ENCODE measurements around the gene ADAM33. TPM values are rescaled to one million over a fixed set of nuclear protein-coding genes. Genes with fewer than 3 reads are reported as not detected.

Gene ADAM33
- polyA plus RNA-seq, 2 of the 4 experiments (the other 2 are of a cell fraction), result 0.08 to 0.14 TPM

- Histone ChIP-seq H3K9me3 (no peaks in the 10 kb centered on the region), H3K27ac (peak overlapping the region in 1 of 2 experiments; percentile 50; a peak in 3 of 6 replicates), H3K4me2 (peak overlapping the region; percentile 91), H3K4me1 (peaks cover 34% of the 10 kb centered on the region), H3K4me3 (peak overlapping the region; percentile 39)
- ATAC-seq (peak in 1 of 2 experiments; percentile 4; a peak in 3 of 6 replicates), FAIRE-seq (no peak), DNase-seq (ENCODE audit: low read depth in 1 of 2, low spot score in 1 of 2) (no peak)
- 11% methylated on average over 42 of the region's 58 CpGs for WGBS (ENCODE audit: missing lambda C conversion rate)
- TF ChIP-seq, protein P1, sequence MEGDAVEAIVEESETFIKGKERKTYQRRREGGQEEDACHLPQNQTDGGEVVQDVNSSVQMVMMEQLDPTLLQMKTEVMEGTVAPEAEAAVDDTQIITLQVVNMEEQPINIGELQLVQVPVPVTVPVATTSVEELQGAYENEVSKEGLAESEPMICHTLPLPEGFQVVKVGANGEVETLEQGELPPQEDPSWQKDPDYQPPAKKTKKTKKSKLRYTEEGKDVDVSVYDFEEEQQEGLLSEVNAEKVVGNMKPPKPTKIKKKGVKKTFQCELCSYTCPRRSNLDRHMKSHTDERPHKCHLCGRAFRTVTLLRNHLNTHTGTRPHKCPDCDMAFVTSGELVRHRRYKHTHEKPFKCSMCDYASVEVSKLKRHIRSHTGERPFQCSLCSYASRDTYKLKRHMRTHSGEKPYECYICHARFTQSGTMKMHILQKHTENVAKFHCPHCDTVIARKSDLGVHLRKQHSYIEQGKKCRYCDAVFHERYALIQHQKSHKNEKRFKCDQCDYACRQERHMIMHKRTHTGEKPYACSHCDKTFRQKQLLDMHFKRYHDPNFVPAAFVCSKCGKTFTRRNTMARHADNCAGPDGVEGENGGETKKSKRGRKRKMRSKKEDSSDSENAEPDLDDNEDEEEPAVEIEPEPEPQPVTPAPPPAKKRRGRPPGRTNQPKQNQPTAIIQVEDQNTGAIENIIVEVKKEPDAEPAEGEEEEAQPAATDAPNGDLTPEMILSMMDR (IDR thresholded peaks at IDR 0.05), result 0 out of 3 replicates have a peak, but pooled peaks have one; percentile 13
- TF ChIP-seq BHLHE40 (IDR thresholded peaks at IDR 0.05; ENCODE audit: low read depth, low read length), result no peak
- no peak for TF ChIP-seq HOXB13 (CRISPR knock-in tag; IDR thresholded peaks at IDR 0.05; ENCODE audit: low read depth)
- POLR2A ChIA-PET, result no interaction called here
- CTCF ChIA-PET, result interaction anchor here (0.8 to 61.5 kb wide), 8 partner anchors 12 to 184 kb away, joined by 3 to 2233 read pairs (median 6); partner anchors contain the start of genes ADISSP, CENPB, HSPA12B and SIGLEC1
Observed at GRCh38 chr20:3672547-3673171, 9.2 kb downstream of the ADAM33 start.

DNA sequence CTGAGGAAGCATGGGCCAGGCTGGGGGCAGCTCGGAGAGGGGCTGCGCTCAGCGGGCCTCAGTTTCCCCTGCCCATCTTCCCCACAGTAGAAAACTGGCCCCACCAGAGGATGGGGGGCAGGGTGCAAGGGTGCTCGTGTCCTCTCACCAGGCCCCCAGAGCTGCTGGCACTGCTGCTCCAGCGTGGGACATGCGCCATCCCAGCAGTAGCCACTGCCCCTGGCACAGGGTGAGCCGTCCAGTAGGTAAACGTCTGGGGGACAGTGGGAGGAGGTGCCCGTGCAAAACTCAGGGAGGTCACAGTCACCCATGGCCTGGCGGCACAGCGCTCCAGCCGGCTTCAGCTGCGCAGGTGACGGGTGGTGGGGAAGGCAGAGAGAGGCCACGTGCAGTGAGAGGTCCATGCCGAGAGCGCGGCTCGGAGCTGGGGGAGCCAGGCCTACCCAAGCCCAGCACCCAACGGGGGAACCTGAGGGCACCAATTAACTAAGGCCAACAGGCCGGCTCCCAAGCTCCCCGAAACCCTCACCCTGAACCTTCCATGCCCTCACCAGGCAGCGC lies 9.7 kb downstream of the ADAM33 start:
- FAIRE-seq (no peak), DNase-seq (ENCODE audit: low read depth in 1 of 2, low spot score in 1 of 2) (no peak), ATAC-seq (no peak)
- peak overlapping the region; percentile 39; the same call in 1 of the 3 replicates for H3K4me3 ChIP-seq
- TF ChIP-seq, protein P2, sequence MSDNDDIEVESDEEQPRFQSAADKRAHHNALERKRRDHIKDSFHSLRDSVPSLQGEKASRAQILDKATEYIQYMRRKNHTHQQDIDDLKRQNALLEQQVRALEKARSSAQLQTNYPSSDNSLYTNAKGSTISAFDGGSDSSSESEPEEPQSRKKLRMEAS (IDR thresholded peaks at IDR 0.05), result no peak; the same call in 1 of the 2 replicates
- TF ChIP-seq PBX3 (IDR thresholded peaks at IDR 0.05), result no peak
- no peak for TF ChIP-seq EHMT2 (IDR thresholded peaks at IDR 0.05; ENCODE audit: low read depth)
- no peak for TF ChIP-seq POLR2A (IDR thresholded peaks at IDR 0.05; ENCODE audit: low read length)
- TF ChIP-seq ZFP36 (IDR thresholded peaks at IDR 0.05; ENCODE audit: borderline replicate concordance, partially characterized antibody), result no peak
- no peak for TF ChIP-seq ZSCAN20 (CRISPR knock-in tag; IDR thresholded peaks at IDR 0.05)
- TF ChIP-seq, protein P3, sequence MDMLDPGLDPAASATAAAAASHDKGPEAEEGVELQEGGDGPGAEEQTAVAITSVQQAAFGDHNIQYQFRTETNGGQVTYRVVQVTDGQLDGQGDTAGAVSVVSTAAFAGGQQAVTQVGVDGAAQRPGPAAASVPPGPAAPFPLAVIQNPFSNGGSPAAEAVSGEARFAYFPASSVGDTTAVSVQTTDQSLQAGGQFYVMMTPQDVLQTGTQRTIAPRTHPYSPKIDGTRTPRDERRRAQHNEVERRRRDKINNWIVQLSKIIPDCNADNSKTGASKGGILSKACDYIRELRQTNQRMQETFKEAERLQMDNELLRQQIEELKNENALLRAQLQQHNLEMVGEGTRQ (IDR thresholded peaks at IDR 0.05), result no peak
- no peak for TF ChIP-seq RCOR1 (IDR thresholded peaks at IDR 0.05; ENCODE audit: low read depth, low read length)
- no peak for TF ChIP-seq ZNF302 (CRISPR knock-in tag; IDR thresholded peaks at IDR 0.05)
- TF ChIP-seq KDM1A (IDR thresholded peaks at IDR 0.05; ENCODE audit: low read depth), result no peak
- 59% methylated on average over 22 of the region's 23 CpGs for WGBS (ENCODE audit: missing lambda C conversion rate)
- H3K4me1 ChIP-seq, result peaks cover 34% of the 10 kb centered on the region
- ChIA-PET CTCF (interaction anchor here (0.8 to 61.5 kb wide), 7 partner anchors 66 to 183 kb away, joined by 3 to 2233 read pairs (median 7); partner anchors contain the start of genes ADISSP, CENPB, HSPA12B and SIGLEC1), POLR2A (no interaction called here)
- no peaks in the 10 kb centered on the region for H3K9me3 ChIP-seq
- no peak overlapping the region for H3K27ac ChIP-seq
- H3K4me2 ChIP-seq, result peak overlapping the region; percentile 91

GRCh38 chr20:3670945-3671344 lies 10.9 kb downstream of the ADAM33 start:
- H3K4me3 ChIP-seq, result no peak overlapping the region
- H3K4me1 ChIP-seq, result peaks cover 25% of the 10 kb centered on the region
- FAIRE-seq (no peak), ATAC-seq (no peak; a peak in 1 of 6 replicates), DNase-seq (ENCODE audit: low read depth in 1 of 2, low spot score in 1 of 2) (no peak)
- no peak overlapping the region for H3K4me2 ChIP-seq
- no peaks in the 10 kb centered on the region for H3K9me3 ChIP-seq
- ChIA-PET CTCF (interaction anchor here (1.0 to 61.5 kb wide), 7 partner anchors 12 to 148 kb away, joined by 3 to 2233 read pairs (median 7); partner anchors contain the start of genes ADISSP, CENPB, HSPA12B and SIGLEC1), POLR2A (no interaction called here)
- no peak overlapping the region for H3K27ac ChIP-seq
- 84% methylated on average over 9 of the region's 10 CpGs for WGBS (ENCODE audit: missing lambda C conversion rate)
- TF ChIP-seq CBX8 (IDR thresholded peaks at IDR 0.05), result no peak
- no peak for TF ChIP-seq ESRRA (IDR thresholded peaks at IDR 0.05; ENCODE audit: borderline replicate concordance, low read length)
- no peak for TF ChIP-seq FOXS1 (CRISPR knock-in tag; IDR thresholded peaks at IDR 0.05)
- no peak for TF ChIP-seq EHF (CRISPR knock-in tag; IDR thresholded peaks at IDR 0.05)
- TF ChIP-seq, protein P4, sequence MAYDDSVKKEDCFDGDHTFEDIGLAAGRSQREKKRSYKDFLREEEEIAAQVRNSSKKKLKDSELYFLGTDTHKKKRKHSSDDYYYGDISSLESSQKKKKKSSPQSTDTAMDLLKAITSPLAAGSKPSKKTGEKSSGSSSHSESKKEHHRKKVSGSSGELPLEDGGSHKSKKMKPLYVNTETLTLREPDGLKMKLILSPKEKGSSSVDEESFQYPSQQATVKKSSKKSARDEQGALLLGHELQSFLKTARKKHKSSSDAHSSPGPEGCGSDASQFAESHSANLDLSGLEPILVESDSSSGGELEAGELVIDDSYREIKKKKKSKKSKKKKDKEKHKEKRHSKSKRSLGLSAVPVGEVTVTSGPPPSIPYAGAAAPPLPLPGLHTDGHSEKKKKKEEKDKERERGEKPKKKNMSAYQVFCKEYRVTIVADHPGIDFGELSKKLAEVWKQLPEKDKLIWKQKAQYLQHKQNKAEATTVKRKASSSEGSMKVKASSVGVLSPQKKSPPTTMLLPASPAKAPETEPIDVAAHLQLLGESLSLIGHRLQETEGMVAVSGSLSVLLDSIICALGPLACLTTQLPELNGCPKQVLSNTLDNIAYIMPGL (CRISPR knock-in tag; IDR thresholded peaks at IDR 0.05; ENCODE audit: borderline replicate concordance), result no peak
- no peak for TF ChIP-seq HOXB5 (CRISPR knock-in tag; IDR thresholded peaks at IDR 0.05)
- TF ChIP-seq HDAC2 (IDR thresholded peaks at IDR 0.05), result no peak
- TF ChIP-seq, protein P5, sequence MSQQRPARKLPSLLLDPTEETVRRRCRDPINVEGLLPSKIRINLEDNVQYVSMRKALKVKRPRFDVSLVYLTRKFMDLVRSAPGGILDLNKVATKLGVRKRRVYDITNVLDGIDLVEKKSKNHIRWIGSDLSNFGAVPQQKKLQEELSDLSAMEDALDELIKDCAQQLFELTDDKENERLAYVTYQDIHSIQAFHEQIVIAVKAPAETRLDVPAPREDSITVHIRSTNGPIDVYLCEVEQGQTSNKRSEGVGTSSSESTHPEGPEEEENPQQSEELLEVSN (IDR thresholded peaks at IDR 0.05; ENCODE audit: borderline replicate concordance, low read depth), result no peak
- TF ChIP-seq SMC3 (IDR thresholded peaks at IDR 0.05), result no peak
- no peak for TF ChIP-seq POLR2A (IDR thresholded peaks at IDR 0.05; ENCODE audit: low read length)
- TF ChIP-seq NPAS2 (CRISPR knock-in tag; IDR thresholded peaks at IDR 0.05; ENCODE audit: borderline replicate concordance), result no peak
- TF ChIP-seq EHMT2 (IDR thresholded peaks at IDR 0.05; ENCODE audit: low read depth), result no peak
- TF ChIP-seq RFX5 (IDR thresholded peaks at IDR 0.05), result no peak
- TF ChIP-seq HOXB13 (CRISPR knock-in tag; IDR thresholded peaks at IDR 0.05; ENCODE audit: low read depth), result no peak
- no peak for TF ChIP-seq HOXA7 (CRISPR knock-in tag; IDR thresholded peaks at IDR 0.05)
- TF ChIP-seq CHD2 (IDR thresholded peaks at IDR 0.05; ENCODE audit: low read length, partially characterized antibody), result no peak
- TF ChIP-seq CHD4 (IDR thresholded peaks at IDR 0.05; ENCODE audit: borderline replicate concordance), result no peak

All from A549 (cell line).